ENCODE measurements around the gene EEFSEC. TPM values are rescaled to one million over a fixed set of nuclear protein-coding genes. Genes with fewer than 3 reads are reported as not detected.

Gene EEFSEC
- total RNA-seq, 4 donors from 2014 or later, result 11.5 to 18.7 (median 14.9) TPM

DNA sequence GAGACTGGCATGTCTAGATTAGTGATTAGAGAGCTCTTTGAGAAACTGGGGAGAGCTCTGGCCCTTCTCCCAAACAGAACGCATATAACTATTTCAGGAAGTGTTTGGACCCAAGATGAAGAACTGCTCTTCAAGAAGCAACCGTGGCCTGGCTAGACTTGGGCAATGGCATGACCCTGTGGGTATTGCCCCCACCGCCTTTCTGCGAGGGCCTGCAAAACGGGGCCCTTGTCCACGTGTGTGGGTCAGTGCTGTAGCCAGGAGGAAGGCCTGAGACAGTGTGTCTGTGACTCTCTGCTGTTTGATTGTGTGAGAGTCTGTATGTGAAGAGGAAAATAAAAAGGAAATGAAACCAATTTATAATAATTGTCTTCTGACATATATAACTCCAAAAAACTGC, 42.5 kb downstream of the EEFSEC start:
- Histone ChIP-seq H3K27me3 (no peaks in the 10 kb centered on the region), H3K9me3 (no peaks in the 10 kb centered on the region), H3K36me3 (no peaks in the 10 kb centered on the region), H3K4me1 (peaks cover 0 to 26% (median 0%) of the 10 kb centered on the region in 3 donors), H3K4me3 (no peak overlapping the region), H3K27ac (peak overlapping the region in 2 of 4 donors; percentile 1 to 7)
- DNase-seq, result no peak
- whole genome bisulfite sequencing, 2 donors, result 78 to 82% methylated on average over 4 to 5 of the region's 6 CpGs
- intact Hi-C loops (cut with DNase I), result no loop called here
- no peak for TF ChIP-seq POLR2A (IDR thresholded peaks at IDR 0.05)
- TF ChIP-seq, protein P1, sequence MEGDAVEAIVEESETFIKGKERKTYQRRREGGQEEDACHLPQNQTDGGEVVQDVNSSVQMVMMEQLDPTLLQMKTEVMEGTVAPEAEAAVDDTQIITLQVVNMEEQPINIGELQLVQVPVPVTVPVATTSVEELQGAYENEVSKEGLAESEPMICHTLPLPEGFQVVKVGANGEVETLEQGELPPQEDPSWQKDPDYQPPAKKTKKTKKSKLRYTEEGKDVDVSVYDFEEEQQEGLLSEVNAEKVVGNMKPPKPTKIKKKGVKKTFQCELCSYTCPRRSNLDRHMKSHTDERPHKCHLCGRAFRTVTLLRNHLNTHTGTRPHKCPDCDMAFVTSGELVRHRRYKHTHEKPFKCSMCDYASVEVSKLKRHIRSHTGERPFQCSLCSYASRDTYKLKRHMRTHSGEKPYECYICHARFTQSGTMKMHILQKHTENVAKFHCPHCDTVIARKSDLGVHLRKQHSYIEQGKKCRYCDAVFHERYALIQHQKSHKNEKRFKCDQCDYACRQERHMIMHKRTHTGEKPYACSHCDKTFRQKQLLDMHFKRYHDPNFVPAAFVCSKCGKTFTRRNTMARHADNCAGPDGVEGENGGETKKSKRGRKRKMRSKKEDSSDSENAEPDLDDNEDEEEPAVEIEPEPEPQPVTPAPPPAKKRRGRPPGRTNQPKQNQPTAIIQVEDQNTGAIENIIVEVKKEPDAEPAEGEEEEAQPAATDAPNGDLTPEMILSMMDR (IDR thresholded peaks at IDR 0.05), result no peak

- no peaks in the 10 kb centered on the region for H3K36me3 ChIP-seq
- H3K4me3 ChIP-seq, result no peak overlapping the region
- TF ChIP-seq, protein P1 (IDR thresholded peaks at IDR 0.05), result no peak
- no peak for TF ChIP-seq POLR2A (IDR thresholded peaks at IDR 0.05)
- no peak for DNase-seq
- peaks cover 0 to 26% (median 0%) of the 10 kb centered on the region in 3 donors for H3K4me1 ChIP-seq
- H3K9me3 ChIP-seq, result no peaks in the 10 kb centered on the region
- 62 to 68% methylated on average over 4 of the region's 4 CpGs for whole genome bisulfite sequencing, 2 donors
- intact Hi-C loops (cut with DNase I), result no loop called here
- no peaks in the 10 kb centered on the region for H3K27me3 ChIP-seq
- no peak overlapping the region for H3K27ac ChIP-seq
Observed at GRCh38 chr3:128196647-128197046, 43.4 kb downstream of the EEFSEC start.

- intact Hi-C loops (cut with DNase I), result no loop called here
- no peaks in the 10 kb centered on the region for H3K36me3 ChIP-seq
- 88 to 93% methylated on average over 7 of the region's 7 CpGs for WGBS, 2 donors
Observed at GRCh38 chr3:128197855-128198254, 44.6 kb downstream of the EEFSEC start.

GRCh38 chr3:128198313-128198712, 45.0 kb downstream of the EEFSEC start:
- Histone ChIP-seq H3K4me3 (no peak overlapping the region), H3K27me3 (no peaks in the 10 kb centered on the region), H3K9me3 (no peaks in the 10 kb centered on the region), H3K4me1 (peaks cover 0 to 24% (median 0%) of the 10 kb centered on the region in 3 donors), H3K36me3 (no peaks in the 10 kb centered on the region), H3K27ac (no peak overlapping the region)
- WGBS, 2 donors, result 92 to 100% methylated on average over 1 of the region's 1 CpG
- no peak for DNase-seq
- TF ChIP-seq, protein P1 (IDR thresholded peaks at IDR 0.05), result no peak
- no peak for TF ChIP-seq POLR2A (IDR thresholded peaks at IDR 0.05)
- intact Hi-C loops (cut with DNase I), result no loop called here

More at GRCh38 chr3:128197855-128198254, 44.6 kb downstream of the EEFSEC start:
- Histone ChIP-seq H3K27me3 (no peaks in the 10 kb centered on the region), H3K4me3 (no peak overlapping the region), H3K4me1 (peaks cover 0 to 26% (median 0%) of the 10 kb centered on the region in 3 donors), H3K9me3 (no peaks in the 10 kb centered on the region), H3K27ac (no peak overlapping the region)
- TF ChIP-seq, protein P1 (IDR thresholded peaks at IDR 0.05), result no peak
- no peak for TF ChIP-seq POLR2A (IDR thresholded peaks at IDR 0.05)
- no peak for DNase-seq

- no peaks in the 10 kb centered on the region for H3K27me3 ChIP-seq
- H3K9me3 ChIP-seq, result no peaks in the 10 kb centered on the region
- intact Hi-C loops (cut with DNase I), result no loop called here
- TF ChIP-seq, protein P1 (IDR thresholded peaks at IDR 0.05), result no peak
- TF ChIP-seq POLR2A (IDR thresholded peaks at IDR 0.05), result no peak
- WGBS, 2 donors, result 94 to 100% methylated on average over 1 of the region's 1 CpG
- DNase-seq, result no peak
- no peak overlapping the region for H3K4me3 ChIP-seq
- H3K36me3 ChIP-seq, result no peaks in the 10 kb centered on the region
- H3K4me1 ChIP-seq, result peaks cover 0 to 16% (median 0%) of the 10 kb centered on the region in 3 donors
- no peak overlapping the region for H3K27ac ChIP-seq
Observed at GRCh38 chr3:128199110-128199509, 45.8 kb downstream of the EEFSEC start.

Measured in esophagus squamous epithelium (tissue), 5 donors.